Activated T-helper 1 cell treated with anti-CD3 and anti-CD28 coated beads, Interleukin-2, amount 50 U/mL, for 16 hours (primary cell): ENCODE data around the gene CLIC1.

Source experiments
- DNase-seq, 2 donors: peaks; one replicate each; pipeline ENCODE4 v3.0.0-alpha.2; 2020; ENCODE audit warnings: low read depth in 1 of 2, low spot score in 1 of 2

Gene CLIC1

GRCh38 chr6:31768363-31769257 lies 32.3 kb upstream of the CLIC1 start:
- DNase-seq = no peak

- DNase-seq = no peak
Measured at GRCh38 chr6:31767096-31767645, 30.8 kb upstream of the CLIC1 start.

- DNase-seq = no peak
Measured at GRCh38 chr6:31765910-31766794, 29.8 kb upstream of the CLIC1 start.

- DNase-seq = no peak
Measured at GRCh38 chr6:31765559-31765909, 29.2 kb upstream of the CLIC1 start.

GRCh38 chr6:31764198-31764597 lies 27.9 kb upstream of the CLIC1 start:
- no peak for DNase-seq

- no peak for DNase-seq
Measured at GRCh38 chr6:31763619-31763940, 27.2 kb upstream of the CLIC1 start.

- no peak for DNase-seq
Measured at GRCh38 chr6:31762878-31763618, 26.7 kb upstream of the CLIC1 start.

- DNase-seq = no peak
Measured at GRCh38 chr6:31762356-31762755, 26.0 kb upstream of the CLIC1 start, which contains the start of gene SAPCD1. TSS of gene SAPCD1 (plus strand) at chr6:31762656. CDS start at chr6:31763055, 399 bp downstream.

- no peak for DNase-seq
Measured at GRCh38 chr6:31761343-31761742, 25.0 kb upstream of the CLIC1 start.

- no peak for DNase-seq
Measured at GRCh38 chr6:31760790-31761189, 24.5 kb upstream of the CLIC1 start.

GRCh38 chr6:31758281-31758680 lies 22.0 kb upstream of the CLIC1 start:
- no peak for DNase-seq

- DNase-seq = no peak
Measured at GRCh38 chr6:31752739-31753319, 16.5 kb upstream of the CLIC1 start.

GRCh38 chr6:31750411-31751022 lies 14.2 kb upstream of the CLIC1 start:
- DNase-seq = no peak

GRCh38 chr6:31749301-31750036 lies 13.1 kb upstream of the CLIC1 start:
- DNase-seq = no peak

- DNase-seq = no peak
Measured at GRCh38 chr6:31744422-31744821, 8.1 kb upstream of the CLIC1 start.

GRCh38 chr6:31742894-31743293 lies 6.6 kb upstream of the CLIC1 start:
- DNase-seq = no peak

- no peak for DNase-seq
Measured at GRCh38 chr6:31741815-31742214, 5.5 kb upstream of the CLIC1 start.

- DNase-seq = no peak
Measured at GRCh38 chr6:31740397-31741223, 4.3 kb upstream of the CLIC1 start.
